Cardiac muscle cell (in vitro differentiated cells and primary cell): ENCODE measurements around the gene CYP2C19. TPM values are rescaled to one million over a fixed set of nuclear protein-coding genes. Genes with fewer than 3 reads are reported as not detected.
"Not testable (repeated sequence)": the region's sequence is repeated elsewhere in the genome, so short reads cannot be mapped to it uniquely, and the experiment has no call there.

ENCODE experiments used
- DNase-seq, 2 donors: peaks; one replicate each; pipeline versions ENCODE4 v3.0.0 to v3.0.0-alpha.2; 2010 to 2017; ENCODE audit warnings: low read depth in 1 of 2, low spot score in 1 of 2
- H3K27ac ChIP-seq: fragments of 200-600 bp; sonication (generic); 2 replicates; pipeline ENCODE4 v1.5.1; 2016
- H3K27me3 ChIP-seq: fragments of 200-600 bp; sonication (generic); 2 replicates; pipeline ENCODE4 v1.6.0; 2016; ENCODE audit warnings: control low read depth
- H3K36me3 ChIP-seq: fragments of 200-600 bp; sonication (generic); 2 replicates; pipeline ENCODE4 v1.5.1; 2016; ENCODE audit warnings: control low read depth
- H3K4me1 ChIP-seq: fragments of 200-600 bp; sonication (generic); 2 replicates; pipeline ENCODE4 v1.8.1; 2017; ENCODE audit warnings: low read depth, mild to moderate bottlenecking, mixed run types
- H3K4me3 ChIP-seq: fragments of 200-600 bp; sonication (generic); 2 replicates; pipeline ENCODE4 v1.5.1; 2016; ENCODE audit warnings: mild to moderate bottlenecking
- H3K9me3 ChIP-seq: fragments of 200-600 bp; sonication (generic); 2 replicates; pipeline ENCODE4 v1.5.1; 2017; ENCODE audit warnings: low read depth, mild to moderate bottlenecking, control low read depth
- CTCF ChIP-seq: IDR thresholded peaks from 2 replicates; pipeline ENCODE4 v1.5.1; 2012; ENCODE audit warnings: low read depth, mild to moderate bottlenecking, low read length
- polyA plus RNA-seq: library from polyadenylated mRNA; unstranded; fragments of >200 nt; fragmentation: Nextera tagmentation; extraction: Ambion mirVana; gene quantifications from 2 replicates; pipeline ENCODE4 v1.2.1, GENCODE V29; 2016
- total RNA-seq: library from RNA; depleted of rRNA; stranded (reverse); fragments of >200 nt; gene quantifications from 2 replicates; pipeline ENCODE4 v1.2.3, GENCODE V29; 2016

Gene CYP2C19
- total and polyA plus RNA-seq, 2 experiments from 2014 or later: not detected

GRCh38 chr10:94757916-94758315, 4.6 kb upstream of the CYP2C19 start:
- no peak for TF ChIP-seq CTCF
- no peak overlapping the region for H3K4me3 ChIP-seq
- no peaks in the 10 kb centered on the region for H3K27me3 ChIP-seq
- DNase-seq: no peak
- H3K27ac ChIP-seq: no peak overlapping the region
- no peaks in the 10 kb centered on the region for H3K36me3 ChIP-seq
- H3K4me1 ChIP-seq: no peaks in the 10 kb centered on the region
- no peaks in the 10 kb centered on the region for H3K9me3 ChIP-seq

- Histone ChIP-seq H3K9me3 (no peaks in the 10 kb centered on the region), H3K27ac (no peak overlapping the region), H3K4me3 (no peak overlapping the region), H3K27me3 (no peaks in the 10 kb centered on the region), H3K4me1 (no peaks in the 10 kb centered on the region), H3K36me3 (no peaks in the 10 kb centered on the region)
- no peak for DNase-seq
- no peak for TF ChIP-seq CTCF
Observed at GRCh38 chr10:94760586-94761178, 1.8 kb upstream of the CYP2C19 start.

- not testable (repeated sequence) for H3K27me3 ChIP-seq, H3K4me1 ChIP-seq, H3K9me3 ChIP-seq, H3K27ac ChIP-seq, H3K36me3 ChIP-seq, H3K4me3 ChIP-seq, DNase-seq
Observed at GRCh38 chr10:94775425-94775824, 12.9 kb downstream of the CYP2C19 start.

GRCh38 chr10:94777886-94778458, 15.5 kb downstream of the CYP2C19 start:
- Histone ChIP-seq H3K9me3 (no peaks in the 10 kb centered on the region), H3K36me3 (no peaks in the 10 kb centered on the region), H3K27ac (no peak overlapping the region), H3K4me3 (no peak overlapping the region), H3K27me3 (no peaks in the 10 kb centered on the region), H3K4me1 (peaks cover 6% of the 10 kb centered on the region)
- TF ChIP-seq CTCF: no peak
- DNase-seq: no peak

- TF ChIP-seq CTCF: no peak
- Histone ChIP-seq H3K27me3 (no peaks in the 10 kb centered on the region), H3K4me3 (no peak overlapping the region), H3K4me1 (peaks cover 6% of the 10 kb centered on the region), H3K9me3 (no peaks in the 10 kb centered on the region), H3K36me3 (no peaks in the 10 kb centered on the region), H3K27ac (no peak overlapping the region)
- no peak for DNase-seq
Observed at GRCh38 chr10:94780844-94781243, 18.4 kb downstream of the CYP2C19 start.

- Histone ChIP-seq H3K4me1 (peaks cover 6% of the 10 kb centered on the region), H3K27me3 (no peaks in the 10 kb centered on the region), H3K9me3 (no peaks in the 10 kb centered on the region), H3K36me3 (no peaks in the 10 kb centered on the region), H3K4me3 (no peak overlapping the region), H3K27ac (no peak overlapping the region)
- DNase-seq: no peak
- TF ChIP-seq CTCF: no peak
Observed at GRCh38 chr10:94784256-94784655, 21.8 kb downstream of the CYP2C19 start.
